Activated CD4-positive, CD25-positive, alpha-beta regulatory T cell treated with anti-CD3 and anti-CD28 coated beads, Interleukin-2, amount 50 U/mL, for 24 hours (primary cell): ENCODE results near the gene SLC4A2.
A peak's percentile ranks its signal among the peaks of the same experiment; 100 is the strongest.

Experiments
- ATAC-seq, 2 donors: fragments of 150-1000 bp; cut with Tn5 transposase; one replicate each; pipeline ENCODE4 v1.10.0; 2021; ENCODE audit warnings: mild to moderate bottlenecking in 1 of 2, moderate library complexity in 1 of 2

The SLC4A2 gene

DNA sequence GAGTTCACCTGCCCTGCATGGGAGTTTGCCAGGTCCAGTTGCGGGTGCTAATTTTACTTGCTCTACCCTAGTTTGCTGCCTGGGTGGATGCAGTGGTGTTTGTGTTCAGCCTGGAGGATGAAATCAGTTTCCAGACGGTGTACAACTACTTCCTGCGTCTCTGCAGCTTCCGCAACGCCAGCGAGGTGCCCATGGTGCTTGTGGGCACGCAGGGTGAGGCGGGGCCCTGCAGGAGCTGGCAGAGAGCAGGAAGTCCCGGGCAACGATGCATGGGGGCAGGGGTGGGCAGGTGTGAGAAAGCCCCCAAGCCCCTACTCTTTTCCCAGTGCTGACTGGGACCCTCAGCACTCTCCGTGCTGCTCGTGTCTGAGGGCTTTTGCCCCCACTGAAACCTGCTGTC, 58.2 kb downstream of the SLC4A2 start:
- no peak for ATAC-seq

GRCh38 chr7:151118108-151119054, 59.0 kb downstream of the SLC4A2 start:
- ATAC-seq: no peak

GRCh38 chr7:151119055-151119415, 59.6 kb downstream of the SLC4A2 start:
- ATAC-seq: no peak

DNA sequence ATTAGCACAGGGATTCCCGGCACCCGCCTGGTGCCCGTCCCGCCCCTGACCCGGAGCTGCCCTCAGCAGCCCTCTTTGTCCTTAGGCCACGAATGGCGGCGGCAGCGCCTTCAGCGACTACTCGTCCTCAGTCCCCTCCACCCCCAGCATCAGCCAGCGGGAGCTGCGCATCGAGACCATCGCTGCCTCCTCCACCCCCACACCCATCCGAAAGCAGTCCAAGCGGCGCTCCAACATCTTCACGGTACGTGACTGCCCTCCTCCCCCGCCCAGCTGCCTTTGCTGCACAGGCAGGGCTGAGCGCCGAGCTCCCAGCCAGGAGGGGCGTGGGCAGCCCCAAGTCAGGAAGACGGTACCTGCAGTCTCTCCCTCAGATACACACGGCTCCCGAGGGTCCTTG, 60.5 kb downstream of the SLC4A2 start:
- ATAC-seq: no peak

DNA sequence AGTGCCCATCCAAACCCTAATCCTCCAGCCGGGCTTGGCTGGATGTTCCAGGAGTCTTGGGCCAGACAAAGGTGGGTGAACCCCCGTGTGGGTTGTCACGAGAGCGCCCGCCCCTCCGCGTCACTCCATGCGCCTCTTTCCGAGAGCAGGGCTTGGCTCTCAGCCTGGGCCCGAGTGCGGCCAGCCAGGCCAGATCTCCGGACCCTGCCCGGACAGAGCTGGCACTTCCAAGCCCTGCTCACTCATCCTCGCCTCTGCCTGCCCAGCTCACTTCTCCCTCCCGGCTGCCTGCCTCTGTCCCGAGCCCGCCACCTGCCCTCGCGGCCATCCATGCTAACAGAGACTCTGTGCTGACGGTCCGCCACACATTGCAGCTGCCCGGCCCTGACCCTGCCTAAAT, 61.5 kb downstream of the SLC4A2 start:
- no peak for ATAC-seq

- no peak for ATAC-seq
Measured at GRCh38 chr7:151121380-151122170, 62.2 kb downstream of the SLC4A2 start.

DNA sequence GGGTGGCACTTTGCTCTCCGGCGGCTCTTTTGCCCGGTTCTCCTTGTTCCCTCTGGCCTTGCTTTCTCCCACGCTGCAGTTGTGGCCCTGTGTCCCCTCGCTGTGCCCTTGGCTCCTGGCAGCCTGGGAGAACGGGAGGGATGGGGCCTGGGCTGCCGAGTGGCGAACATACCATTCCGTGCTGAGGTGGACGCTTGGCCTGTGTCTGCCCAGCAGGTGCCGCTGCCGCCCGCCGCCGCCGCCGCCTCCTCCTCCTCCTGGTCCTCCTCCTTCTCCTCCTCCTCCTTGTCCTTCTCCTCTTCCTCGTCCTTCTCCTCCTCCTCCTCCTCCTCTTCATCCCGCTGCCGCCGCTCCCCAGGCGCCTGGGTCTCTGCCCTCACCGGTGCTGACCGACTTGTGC, 62.9 kb downstream of the SLC4A2 start:
- no peak for ATAC-seq

GRCh38 chr7:151122796-151123157, 63.4 kb downstream of the SLC4A2 start:
- no peak for ATAC-seq

DNA sequence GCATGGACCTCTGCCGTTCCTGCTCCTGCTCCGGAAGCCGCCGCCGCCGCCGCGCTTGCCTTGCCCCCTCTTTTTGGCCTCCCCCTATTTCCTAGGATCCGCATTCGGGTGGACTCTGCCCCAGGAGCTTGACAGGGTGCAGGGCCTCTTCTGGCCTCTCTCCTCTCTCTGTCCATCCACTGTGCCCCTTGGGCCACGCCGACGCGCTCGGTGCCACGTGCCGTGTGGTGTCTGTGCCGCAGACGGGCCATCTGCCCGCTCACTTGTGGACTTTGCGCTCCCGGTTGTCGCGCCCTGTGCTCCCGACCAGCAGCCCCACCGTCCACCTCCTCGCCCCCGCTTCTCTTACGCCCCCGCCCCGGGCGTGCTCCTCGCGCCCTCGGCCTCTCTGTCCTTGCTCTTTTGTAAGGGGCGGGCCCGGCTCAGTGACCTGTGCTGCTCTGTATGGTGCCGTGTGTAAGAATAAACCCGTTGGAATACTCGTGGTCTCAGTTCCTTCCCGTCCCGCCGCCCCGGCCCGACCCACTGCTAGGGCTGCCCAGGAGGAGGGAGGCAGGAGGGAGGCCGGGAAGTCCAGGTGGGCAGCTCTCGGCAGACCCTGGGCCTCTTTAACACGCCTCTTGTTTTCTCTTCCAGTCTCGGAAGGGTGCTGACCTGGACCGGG, 63.9 kb downstream of the SLC4A2 start:
- no peak for ATAC-seq

DNA sequence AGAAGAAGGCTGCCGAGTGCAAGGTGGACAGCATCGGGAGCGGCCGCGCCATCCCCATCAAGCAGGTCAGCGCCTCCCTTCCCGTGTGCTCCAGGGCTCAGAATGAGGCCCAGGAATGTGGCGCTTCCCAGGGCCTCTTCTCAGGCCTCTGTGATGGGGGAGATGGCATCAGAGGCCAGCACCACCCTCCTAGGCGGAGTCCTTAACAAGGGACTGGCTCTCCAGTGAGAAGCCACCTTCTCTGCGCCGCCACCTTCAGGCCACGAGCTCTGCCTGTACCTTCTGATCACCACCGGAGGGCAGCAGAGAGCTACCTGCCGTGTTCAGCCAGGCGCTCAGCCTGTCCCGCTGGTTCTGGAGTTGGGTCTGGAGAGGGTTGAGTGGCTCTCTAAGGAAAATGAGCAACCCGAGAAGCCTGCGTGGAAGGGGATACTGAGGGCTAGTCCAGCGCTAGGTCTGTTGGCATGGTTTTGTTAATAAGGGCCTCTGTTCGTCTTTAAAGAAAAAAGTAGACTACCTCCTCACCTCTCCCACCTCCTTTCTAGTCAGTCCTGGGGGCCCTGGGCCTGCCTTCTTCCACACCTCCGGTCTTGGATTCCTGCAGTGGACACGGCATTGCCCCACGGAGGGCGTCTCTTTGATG, 64.6 kb downstream of the SLC4A2 start:
- peak; percentile 85 to 92 for ATAC-seq

DNA sequence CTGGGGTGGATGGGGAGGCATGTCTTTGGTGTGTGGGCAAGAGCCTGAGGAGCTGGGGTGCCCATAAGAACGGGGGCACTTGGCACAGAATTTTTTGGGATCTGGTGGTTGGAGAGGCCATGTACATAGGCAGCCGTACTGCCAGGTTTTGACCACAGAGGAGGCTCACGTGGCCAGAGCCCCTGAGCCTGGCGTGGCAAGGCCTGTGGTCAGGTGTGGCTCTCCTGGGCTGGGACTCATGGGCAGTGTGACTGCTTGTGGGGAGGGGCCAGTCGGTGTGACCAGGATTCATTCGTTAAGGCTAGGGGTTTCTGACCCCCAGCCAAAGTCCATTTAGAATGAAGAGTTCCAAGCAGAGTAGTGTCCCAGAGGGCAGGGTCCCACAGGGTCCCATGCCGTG, 65.1 kb downstream of the SLC4A2 start:
- no peak for ATAC-seq

DNA sequence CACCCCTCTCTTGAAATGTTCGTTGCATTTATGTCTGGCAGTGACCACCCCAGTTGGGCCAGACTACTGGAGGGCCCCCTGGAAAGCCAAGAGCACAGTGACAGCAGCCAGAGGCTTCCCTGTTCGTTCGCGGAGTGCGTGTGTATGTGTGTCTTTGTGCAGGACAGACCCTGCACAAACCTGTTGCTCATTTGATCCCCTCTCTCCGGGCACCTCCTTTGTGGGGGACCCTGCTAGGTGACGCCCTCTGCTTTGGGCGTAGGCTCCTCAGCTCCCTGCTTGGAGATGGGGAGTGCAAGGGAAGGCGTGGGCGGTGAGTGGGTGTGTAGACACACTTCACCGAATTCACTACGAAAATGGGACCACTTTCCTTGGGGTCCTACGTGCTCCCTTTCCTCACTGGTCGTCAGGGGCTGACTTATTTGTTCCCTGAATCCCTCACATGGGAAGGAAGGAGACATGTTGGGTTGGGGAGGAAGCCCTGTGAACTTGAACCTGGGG, 65.6 kb downstream of the SLC4A2 start:
- no peak for ATAC-seq

GRCh38 chr7:151125470-151125845, 66.1 kb downstream of the SLC4A2 start:
- no peak for ATAC-seq

DNA sequence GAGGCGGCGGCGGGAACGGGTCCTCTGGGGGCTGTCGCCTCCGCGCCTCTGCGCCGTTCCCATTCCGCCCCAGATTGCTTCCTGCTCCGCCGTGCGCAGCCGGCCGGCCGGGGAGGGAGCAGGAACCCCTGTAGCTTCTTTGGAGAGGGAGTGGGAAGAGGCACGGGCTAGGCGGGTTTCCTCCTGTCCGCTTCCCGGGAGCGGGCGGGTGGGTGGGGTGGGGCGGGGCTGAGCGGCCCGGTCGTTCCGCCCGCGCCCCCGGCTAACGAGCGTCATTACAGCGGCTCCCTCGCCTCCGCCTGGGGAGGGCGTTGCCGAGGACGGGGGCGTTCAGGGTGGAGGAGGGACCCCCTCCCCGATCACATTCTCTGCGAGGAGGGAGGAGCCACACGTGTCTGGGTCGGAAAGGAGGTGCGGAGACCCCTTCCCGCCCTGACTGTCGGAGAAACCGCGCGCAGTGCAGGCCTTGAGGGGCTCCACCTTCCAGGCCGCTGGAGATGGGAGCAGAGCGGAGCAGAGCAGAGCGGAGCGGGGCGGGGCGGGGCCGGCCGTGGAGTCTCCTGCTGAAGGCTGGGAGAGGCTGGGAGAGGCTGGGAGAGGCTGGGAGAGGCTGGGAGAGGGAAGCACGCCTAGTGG, 66.6 kb downstream of the SLC4A2 start:
- ATAC-seq: no peak
